Hair follicle dermal papilla cell (primary cell): ENCODE data around the gene LRRC55. TPM values are rescaled to one million over a fixed set of nuclear protein-coding genes. Genes with fewer than 3 reads are reported as not detected.

Experiments
- total RNA-seq: library from RNA; depleted of rRNA; stranded (reverse); fragments of >200 nt; gene quantifications from 2 replicates; pipeline ENCODE4 v1.2.3, GENCODE V29; 2012

Gene LRRC55, protein sequence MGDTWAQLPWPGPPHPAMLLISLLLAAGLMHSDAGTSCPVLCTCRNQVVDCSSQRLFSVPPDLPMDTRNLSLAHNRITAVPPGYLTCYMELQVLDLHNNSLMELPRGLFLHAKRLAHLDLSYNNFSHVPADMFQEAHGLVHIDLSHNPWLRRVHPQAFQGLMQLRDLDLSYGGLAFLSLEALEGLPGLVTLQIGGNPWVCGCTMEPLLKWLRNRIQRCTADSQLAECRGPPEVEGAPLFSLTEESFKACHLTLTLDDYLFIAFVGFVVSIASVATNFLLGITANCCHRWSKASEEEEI
- not detected in 2 replicates for total RNA-seq

DNA sequence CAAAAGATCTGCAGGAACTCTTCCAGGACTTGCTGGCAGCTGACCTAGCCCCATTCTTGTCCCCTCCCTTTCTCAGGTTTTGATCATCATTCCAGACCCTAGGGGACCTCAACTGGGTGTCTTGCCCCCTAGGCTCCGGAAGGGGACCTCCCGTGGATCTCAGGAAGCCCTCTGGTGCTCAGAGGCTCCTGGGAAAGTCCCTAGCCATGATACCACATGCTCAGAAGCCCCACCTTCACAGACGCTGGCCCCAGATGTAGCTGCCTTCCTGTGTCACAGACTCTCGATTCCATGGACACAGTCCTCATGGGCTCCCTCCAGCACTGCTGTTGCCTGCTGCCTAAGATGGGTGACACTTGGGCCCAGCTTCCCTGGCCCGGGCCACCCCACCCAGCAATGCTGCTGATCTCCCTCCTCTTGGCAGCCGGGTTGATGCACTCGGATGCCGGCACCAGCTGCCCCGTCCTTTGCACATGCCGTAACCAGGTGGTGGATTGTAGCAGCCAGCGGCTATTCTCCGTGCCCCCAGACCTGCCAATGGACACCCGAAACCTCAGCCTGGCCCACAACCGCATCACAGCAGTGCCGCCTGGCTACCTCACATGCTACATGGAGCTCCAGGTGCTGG lies at the start of gene LRRC55:
Gene LRRC55, plus strand, starts transcription at position 276 of the 628 bp plus-strand sequence. Its CDS starts 70 bp downstream, at position 346.

DNA sequence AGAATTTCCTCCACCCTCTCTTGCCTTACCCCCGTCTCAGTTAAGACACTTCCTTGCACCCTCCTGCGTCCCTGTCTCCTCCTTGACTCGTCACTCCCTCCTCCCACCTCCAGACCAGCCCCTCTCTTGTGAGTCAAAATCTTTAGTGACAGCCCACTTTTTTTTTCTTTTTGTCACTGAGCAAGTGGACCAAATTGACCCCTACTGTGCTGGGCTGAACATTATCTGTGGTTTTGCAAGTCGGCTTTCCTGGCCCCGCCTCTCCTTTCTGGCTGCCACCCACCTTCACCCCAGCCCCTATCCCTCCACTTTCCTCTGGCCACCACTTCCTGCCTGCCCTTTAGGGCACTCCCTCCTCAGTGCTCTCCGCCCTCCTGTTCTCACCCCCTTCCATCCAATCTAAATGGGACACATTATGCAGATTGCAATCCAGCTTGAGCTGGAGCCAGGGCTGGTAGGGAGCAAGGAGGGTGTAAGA lies 55.5 kb downstream of the LRRC55 start, which contains the start of gene APLNR:
Gene APLNR, minus strand, starts transcription at position 47 of the 478 bp plus-strand sequence. CDS start 246 bp downstream, outside the sequence.

Other genes starting within 250 kb of the LRRC55 start
- not detected in 2 replicates for gene OR5AK2, start 193.0 kb upstream of the LRRC55 start, total RNA-seq
- not detected in 2 replicates for gene APLNR, start 55.3 kb downstream of the LRRC55 start, total RNA-seq
- 189 and 200 TPM in 2 replicates for gene TNKS1BP1, start 143.0 kb downstream of the LRRC55 start, total RNA-seq
- 56.8 and 58.1 TPM in 2 replicates for gene SSRP1, start 153.9 kb downstream of the LRRC55 start, total RNA-seq
- gene P2RX3, start 156.4 kb downstream of the LRRC55 start, total RNA-seq = not detected in 2 replicates
- not detected in 2 replicates for gene PRG3, start 199.2 kb downstream of the LRRC55 start, total RNA-seq
- gene PRG2, start 208.7 kb downstream of the LRRC55 start, total RNA-seq = not detected in 2 replicates
- 32.4 and 54.8 TPM in 2 replicates for gene SLC43A3, start 245.2 kb downstream of the LRRC55 start, total RNA-seq